ENCODE measurements around the gene SLC10A6.

Gene SLC10A6

GRCh38 chr4:86870442-86871069, 21.4 kb upstream of the SLC10A6 start:
- H3K4me3 ChIP-seq (ENCODE audit: low read depth, low read length): no peak overlapping the region
- no peak for TF ChIP-seq CTCF (IDR thresholded peaks at IDR 0.05; ENCODE audit: low read depth, low read length)

GRCh38 chr4:86857341-86858052, 8.3 kb upstream of the SLC10A6 start:
- no peak for TF ChIP-seq CTCF (IDR thresholded peaks at IDR 0.05; ENCODE audit: low read depth, low read length)
- no peak overlapping the region for H3K4me3 ChIP-seq (ENCODE audit: low read depth, low read length)

GRCh38 chr4:86856896-86857295, 7.7 kb upstream of the SLC10A6 start:
- no peak overlapping the region for H3K4me3 ChIP-seq (ENCODE audit: low read depth, low read length)
- TF ChIP-seq CTCF (IDR thresholded peaks at IDR 0.05; ENCODE audit: low read depth, low read length): no peak

GRCh38 chr4:86855572-86855971, 6.4 kb upstream of the SLC10A6 start:
- no peak for TF ChIP-seq CTCF (IDR thresholded peaks at IDR 0.05; ENCODE audit: low read depth, low read length)
- no peak overlapping the region for H3K4me3 ChIP-seq (ENCODE audit: low read depth, low read length)

- no peak overlapping the region for H3K4me3 ChIP-seq (ENCODE audit: low read depth, low read length)
- TF ChIP-seq CTCF (IDR thresholded peaks at IDR 0.05; ENCODE audit: low read depth, low read length): no peak
These were observed 4.0 kb upstream of the SLC10A6 start for GRCh38 chr4:86853209-86853608.

GRCh38 chr4:86848136-86848535, 1.0 kb downstream of the SLC10A6 start:
- no peak for TF ChIP-seq CTCF (IDR thresholded peaks at IDR 0.05; ENCODE audit: low read depth, low read length)

GRCh38 chr4:86847571-86847970, 1.6 kb downstream of the SLC10A6 start:
- TF ChIP-seq CTCF (IDR thresholded peaks at IDR 0.05; ENCODE audit: low read depth, low read length): no peak
- no peak overlapping the region for H3K4me3 ChIP-seq (ENCODE audit: low read depth, low read length)

More at GRCh38 chr4:86848136-86848535, 1.0 kb downstream of the SLC10A6 start:
- no peak overlapping the region for H3K4me3 ChIP-seq (ENCODE audit: low read depth, low read length)

Data from WI38 (cell line).